ENCODE measurements around the gene THBD. TPM values are rescaled to one million over a fixed set of nuclear protein-coding genes. Genes with fewer than 3 reads are reported as not detected.

THBD gene
- total RNA-seq, 1 donor from 2014 or later: 33.4 TPM

GRCh38 chr20:23009636-23010035, 39.8 kb downstream of the THBD start:
- no peak for DNase-seq

DNA sequence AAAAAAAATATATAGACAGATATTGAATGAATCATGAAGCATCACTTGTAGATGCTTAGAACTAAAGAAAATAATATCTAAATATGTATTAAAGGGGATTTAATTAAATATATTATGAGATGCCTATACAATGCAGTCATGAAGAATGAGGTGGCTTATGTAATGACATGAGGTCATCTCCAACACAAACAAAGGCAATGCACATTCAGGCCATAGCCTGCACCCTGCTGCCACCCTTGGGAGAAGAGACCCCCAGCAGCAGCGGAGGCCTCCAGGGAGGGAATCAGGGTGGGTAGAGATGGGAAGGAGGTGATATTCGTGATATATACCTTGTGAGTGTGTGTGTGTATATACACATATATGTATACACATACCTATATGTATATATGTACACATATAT, 40.8 kb downstream of the THBD start:
- DNase-seq: no peak

DNA sequence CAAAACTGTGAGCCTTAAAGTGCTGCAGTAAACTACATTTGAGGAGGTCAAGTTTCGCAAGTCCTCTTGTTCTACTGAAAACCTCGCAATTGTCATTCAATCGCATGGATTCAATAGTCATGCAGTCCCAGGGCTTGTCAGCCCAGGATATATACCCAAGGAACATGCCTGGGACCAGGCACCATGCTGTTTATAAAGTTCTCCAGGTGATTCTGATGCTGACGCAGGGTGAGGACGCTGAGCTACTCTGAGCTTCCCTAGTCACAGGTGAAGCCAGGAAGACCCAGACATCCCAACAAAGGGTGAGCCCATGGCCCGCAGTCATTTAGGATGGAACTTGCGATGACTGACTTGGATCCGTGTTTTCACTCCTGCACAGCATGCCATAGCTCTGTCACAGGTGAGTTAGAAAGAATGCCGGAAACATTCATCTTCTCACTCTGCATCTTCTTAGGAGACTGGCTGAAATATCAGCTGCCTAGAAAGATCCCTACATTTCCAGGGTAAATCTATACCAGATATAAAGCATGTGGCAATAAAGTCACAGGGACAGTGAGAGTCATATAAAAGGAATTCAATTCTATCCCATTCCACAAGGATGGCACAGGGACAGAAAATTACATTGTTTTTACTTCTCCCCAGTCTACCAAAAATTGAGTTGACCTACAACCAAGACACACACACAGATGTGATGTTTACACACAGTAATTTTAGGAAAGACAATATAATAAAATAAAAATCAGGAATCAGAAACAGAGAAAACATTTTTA, 41.4 kb downstream of the THBD start:
- DNase-seq: no peak

DNA sequence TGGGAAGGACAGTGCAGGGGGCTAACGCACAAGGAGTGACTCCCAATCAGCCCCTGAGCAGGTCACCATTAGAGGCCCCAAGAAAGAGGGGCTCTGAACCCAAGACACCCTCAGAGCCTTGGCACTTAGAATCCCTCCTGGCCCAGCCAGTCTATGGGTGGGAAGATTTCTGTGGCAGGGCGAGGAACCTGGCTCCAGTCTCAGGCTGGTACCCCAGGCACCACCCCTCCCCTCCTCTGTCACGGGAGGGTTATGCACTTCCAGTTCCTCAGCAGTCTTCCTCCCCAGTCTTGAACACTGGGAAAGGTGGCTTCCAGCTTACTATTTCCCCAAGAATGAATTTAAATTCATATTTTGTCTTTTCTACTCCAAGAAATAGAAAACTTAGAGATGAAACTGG, 42.0 kb downstream of the THBD start:
- no peak for DNase-seq

GRCh38 chr20:23005776-23006175, 43.7 kb downstream of the THBD start:
- no peak for DNase-seq

DNA sequence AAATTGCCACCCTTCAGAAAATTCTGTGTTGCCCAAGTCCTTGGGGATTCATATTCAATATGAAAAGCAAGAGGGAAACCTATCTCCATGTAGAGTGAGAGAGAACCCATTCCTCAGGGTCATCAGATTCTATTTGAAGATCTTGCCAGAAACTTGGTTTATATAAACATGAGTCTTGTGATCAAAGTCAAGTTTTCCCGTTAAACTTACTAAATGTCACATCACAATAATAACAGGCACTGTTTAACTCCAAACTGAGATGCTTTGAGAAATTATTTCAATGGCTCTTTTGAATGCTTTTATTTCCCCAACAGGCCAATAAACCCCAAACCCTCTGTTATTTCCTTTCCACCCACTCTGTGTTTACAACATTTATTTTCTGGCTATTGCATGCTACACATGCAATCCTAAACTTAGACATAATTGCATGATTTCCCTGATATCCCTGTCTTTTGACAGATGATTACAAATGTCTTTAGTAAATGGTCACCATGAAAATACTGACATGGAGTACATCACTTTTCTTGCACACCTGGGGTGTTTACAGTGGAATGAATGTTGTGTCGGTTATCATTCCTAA, 45.5 kb downstream of the THBD start:
- no peak for DNase-seq

DNA sequence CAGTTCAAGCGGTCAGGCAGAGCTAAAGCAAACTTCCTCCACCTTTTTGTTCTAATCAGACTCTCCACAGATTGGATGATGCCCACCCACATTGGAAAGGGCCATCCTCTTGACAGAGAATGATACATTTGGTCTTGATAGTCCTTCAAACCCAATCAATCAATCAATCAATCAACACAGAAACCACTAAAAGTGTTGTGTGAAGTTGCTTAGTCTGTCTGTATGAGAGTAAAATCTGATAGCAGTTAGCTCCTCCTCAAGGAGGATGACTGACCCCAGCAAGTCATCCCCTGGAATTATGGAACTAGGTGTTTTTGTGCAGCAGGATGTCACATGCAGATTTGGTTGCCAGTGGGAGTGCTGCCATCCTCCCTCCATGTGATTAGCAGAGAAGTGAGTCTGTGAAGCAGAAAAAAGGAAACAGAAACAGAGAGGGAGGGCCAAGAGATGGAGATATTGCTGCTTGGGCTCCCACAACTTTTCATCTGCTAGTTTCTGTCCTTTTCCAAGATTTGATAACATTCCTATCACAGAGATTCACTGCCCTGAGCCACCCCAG, 46.3 kb downstream of the THBD start:
- no peak for DNase-seq

- DNase-seq: no peak
These were observed 47.2 kb downstream of the THBD start for GRCh38 chr20:23002276-23002675.

GRCh38 chr20:23000232-23000947, 49.1 kb downstream of the THBD start:
- no peak for DNase-seq

DNA sequence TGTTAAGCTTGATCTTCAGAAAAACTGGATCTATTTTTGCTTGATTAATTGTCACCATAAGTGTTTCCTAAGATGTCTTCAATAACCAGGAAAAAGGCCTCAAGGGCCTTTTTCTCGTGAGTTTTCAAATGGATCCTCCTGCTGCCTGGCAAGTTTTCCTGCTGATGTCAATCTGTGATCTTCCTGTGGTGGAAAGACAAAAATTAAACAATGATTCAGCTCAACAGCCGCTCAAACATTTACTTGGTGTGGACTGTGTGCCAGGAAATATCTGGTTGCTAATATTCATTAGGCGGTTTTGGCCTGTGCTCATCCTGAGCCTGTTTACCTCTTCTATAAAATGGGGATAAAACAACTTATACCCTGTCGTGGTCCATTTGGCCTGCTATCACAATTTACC, 49.7 kb downstream of the THBD start:
- DNase-seq: peak; percentile 22

DNA sequence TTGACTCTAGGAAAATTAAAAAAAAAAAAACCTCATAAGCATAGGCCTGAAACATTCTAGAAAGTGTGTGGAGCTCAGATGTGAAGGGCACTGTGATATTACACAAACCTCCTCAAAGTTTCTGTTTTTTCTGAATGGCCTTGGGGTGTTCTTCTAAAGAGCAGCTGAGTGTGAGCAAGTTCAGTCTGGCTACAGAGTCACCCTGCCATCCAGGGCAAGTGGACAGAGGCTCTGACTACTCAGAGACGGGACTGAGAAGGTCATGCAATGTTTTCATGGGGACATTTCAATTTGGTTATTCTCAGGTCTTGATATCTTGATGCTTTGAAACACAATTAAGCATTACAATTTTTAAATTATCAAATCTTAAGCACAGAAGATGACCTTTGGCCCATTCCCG, 51.0 kb downstream of the THBD start:
- DNase-seq: no peak

GRCh38 chr20:22995923-22996322, 53.5 kb downstream of the THBD start:
- no peak for DNase-seq

Other genes starting within 250 kb of the THBD start
- gene SSTR4, start 14.4 kb downstream of the THBD start, total RNA-seq: not detected in 2 replicates
- 361 and 441 TPM in 2 replicates for gene CD93, start 36.7 kb upstream of the THBD start, total RNA-seq